ENCODE measurements around the gene KIF1A.

DNA sequence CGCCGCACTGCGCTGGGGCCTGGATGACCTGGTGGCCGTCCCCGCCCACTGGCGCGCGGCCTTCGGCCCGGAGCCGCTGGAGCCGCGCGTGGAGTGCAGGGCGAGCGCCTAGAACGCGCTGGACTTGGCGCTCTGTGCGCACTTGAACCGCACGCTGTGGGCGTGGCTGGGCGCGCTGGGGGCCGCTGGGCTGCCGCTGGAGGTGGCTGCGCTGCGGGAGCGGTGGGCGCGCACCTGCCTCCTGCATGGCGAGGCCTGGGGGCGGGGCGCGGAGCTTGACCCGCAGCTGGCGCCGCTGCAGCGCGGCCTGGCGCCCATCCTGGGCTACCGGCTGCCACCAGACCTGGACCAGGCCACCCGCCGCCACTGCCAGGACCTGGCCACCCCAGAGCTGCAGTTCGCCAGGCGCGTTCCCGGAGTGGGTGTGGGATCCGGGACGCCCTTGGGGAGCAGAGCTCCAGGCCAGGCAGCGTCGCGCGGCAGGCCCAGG, 147.3 kb downstream of the KIF1A start:
- TF ChIP-seq EZH2 (IDR thresholded peaks at IDR 0.05; ENCODE audit: low read length) = no peak
- TF ChIP-seq, protein P1, sequence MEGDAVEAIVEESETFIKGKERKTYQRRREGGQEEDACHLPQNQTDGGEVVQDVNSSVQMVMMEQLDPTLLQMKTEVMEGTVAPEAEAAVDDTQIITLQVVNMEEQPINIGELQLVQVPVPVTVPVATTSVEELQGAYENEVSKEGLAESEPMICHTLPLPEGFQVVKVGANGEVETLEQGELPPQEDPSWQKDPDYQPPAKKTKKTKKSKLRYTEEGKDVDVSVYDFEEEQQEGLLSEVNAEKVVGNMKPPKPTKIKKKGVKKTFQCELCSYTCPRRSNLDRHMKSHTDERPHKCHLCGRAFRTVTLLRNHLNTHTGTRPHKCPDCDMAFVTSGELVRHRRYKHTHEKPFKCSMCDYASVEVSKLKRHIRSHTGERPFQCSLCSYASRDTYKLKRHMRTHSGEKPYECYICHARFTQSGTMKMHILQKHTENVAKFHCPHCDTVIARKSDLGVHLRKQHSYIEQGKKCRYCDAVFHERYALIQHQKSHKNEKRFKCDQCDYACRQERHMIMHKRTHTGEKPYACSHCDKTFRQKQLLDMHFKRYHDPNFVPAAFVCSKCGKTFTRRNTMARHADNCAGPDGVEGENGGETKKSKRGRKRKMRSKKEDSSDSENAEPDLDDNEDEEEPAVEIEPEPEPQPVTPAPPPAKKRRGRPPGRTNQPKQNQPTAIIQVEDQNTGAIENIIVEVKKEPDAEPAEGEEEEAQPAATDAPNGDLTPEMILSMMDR (optimal IDR thresholded peaks at IDR 0.05 in 1 of 3, IDR thresholded peaks at IDR 0.05 in 1 of 3, conservative IDR thresholded peaks at IDR 0.05 in 1 of 3; ENCODE audit: extremely low read depth in 1 of 3, insufficient read depth in 2 of 3, low read length in 3 of 3) = no peak
